Gastroesophageal sphincter (tissue), 3 donors: ENCODE measurements around the gene BHMT2.

Experiments used
- POLR2A ChIP-seq, 2 donors: fragments of 450-650 bp; IDR thresholded peaks; one replicate each; pipeline ENCODE4 v1.6.1; 2017; ENCODE audit warnings: antibody characterized with exemption in 2 of 2, mild to moderate bottlenecking in 2 of 2, moderate library complexity in 1 of 2
- TF ChIP-seq, protein P1 (sequence below), 4 experiments: fragments of 200-600 bp in 2 of 4; fragments of 450-650 bp in 2 of 4; sonication (generic) in 1 of 4; IDR thresholded peaks; one replicate each; pipeline ENCODE4 v1.5.1; 2017 to 2019; ENCODE audit warnings: antibody characterized with exemption in 4 of 4, mild to moderate bottlenecking in 2 of 4, moderate library complexity in 2 of 4

DNA sequence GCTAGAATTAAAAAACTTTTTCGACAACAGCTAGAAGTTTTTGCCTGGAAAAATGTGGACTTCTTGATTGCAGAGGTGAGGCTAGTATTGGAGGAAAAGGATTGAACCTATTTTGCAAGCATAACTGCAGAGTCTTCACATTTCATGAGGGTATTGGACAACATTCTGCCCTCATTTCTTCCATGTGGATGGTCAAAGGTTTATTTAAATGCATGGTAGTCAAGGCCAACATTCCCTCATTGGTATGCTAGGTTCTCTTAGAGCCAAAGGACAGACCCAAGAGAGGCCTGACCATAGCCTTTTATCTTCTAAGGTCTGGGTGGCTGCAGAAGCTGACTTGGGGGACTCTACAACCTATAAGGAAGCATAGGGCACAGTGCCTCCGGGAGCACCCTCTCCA, 11.2 kb downstream of the BHMT2 start:
- TF ChIP-seq, protein P1, sequence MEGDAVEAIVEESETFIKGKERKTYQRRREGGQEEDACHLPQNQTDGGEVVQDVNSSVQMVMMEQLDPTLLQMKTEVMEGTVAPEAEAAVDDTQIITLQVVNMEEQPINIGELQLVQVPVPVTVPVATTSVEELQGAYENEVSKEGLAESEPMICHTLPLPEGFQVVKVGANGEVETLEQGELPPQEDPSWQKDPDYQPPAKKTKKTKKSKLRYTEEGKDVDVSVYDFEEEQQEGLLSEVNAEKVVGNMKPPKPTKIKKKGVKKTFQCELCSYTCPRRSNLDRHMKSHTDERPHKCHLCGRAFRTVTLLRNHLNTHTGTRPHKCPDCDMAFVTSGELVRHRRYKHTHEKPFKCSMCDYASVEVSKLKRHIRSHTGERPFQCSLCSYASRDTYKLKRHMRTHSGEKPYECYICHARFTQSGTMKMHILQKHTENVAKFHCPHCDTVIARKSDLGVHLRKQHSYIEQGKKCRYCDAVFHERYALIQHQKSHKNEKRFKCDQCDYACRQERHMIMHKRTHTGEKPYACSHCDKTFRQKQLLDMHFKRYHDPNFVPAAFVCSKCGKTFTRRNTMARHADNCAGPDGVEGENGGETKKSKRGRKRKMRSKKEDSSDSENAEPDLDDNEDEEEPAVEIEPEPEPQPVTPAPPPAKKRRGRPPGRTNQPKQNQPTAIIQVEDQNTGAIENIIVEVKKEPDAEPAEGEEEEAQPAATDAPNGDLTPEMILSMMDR (IDR thresholded peaks at IDR 0.05), result no peak
- no peak for TF ChIP-seq POLR2A (IDR thresholded peaks at IDR 0.05)
